NCI-H146 (cell line): ENCODE measurements around the gene RAPGEF4.

Experiments used
- DNase-seq: peaks from one replicate; lab custom pipeline; 2025; lab: John Stamatoyannopoulos, UW

RAPGEF4 gene

GRCh38 chr2:172997031-172997430 lies 261.4 kb downstream of the RAPGEF4 start:
- DNase-seq, result no peak

GRCh38 chr2:172998547-172999272 lies 263.1 kb downstream of the RAPGEF4 start:
- no peak for DNase-seq

GRCh38 chr2:172999641-173000386 lies 264.2 kb downstream of the RAPGEF4 start:
- DNase-seq, result no peak

- DNase-seq, result no peak
Observed at GRCh38 chr2:173001664-173002604, 266.3 kb downstream of the RAPGEF4 start.

- no peak for DNase-seq
Observed at GRCh38 chr2:173002751-173003541, 267.3 kb downstream of the RAPGEF4 start.

DNA sequence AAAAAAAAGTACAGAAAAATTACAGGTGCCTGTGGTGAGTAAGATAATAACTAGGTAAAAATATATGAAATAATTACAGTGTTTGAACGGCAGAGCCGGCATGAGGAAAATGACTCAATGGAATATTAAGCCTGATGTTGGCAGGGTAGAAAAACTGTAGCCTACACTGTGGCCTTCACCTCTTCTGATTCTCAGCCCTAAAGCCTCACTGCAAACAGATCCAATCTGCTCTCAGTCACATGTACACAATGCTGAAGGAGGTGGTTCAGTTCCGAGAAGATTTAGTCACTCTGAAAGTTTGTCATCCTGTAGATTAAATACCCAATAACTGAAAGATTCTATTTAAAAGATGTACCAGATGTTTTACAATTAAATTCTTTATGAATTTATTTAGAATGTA lies 273.1 kb downstream of the RAPGEF4 start:
- no peak for DNase-seq

DNA sequence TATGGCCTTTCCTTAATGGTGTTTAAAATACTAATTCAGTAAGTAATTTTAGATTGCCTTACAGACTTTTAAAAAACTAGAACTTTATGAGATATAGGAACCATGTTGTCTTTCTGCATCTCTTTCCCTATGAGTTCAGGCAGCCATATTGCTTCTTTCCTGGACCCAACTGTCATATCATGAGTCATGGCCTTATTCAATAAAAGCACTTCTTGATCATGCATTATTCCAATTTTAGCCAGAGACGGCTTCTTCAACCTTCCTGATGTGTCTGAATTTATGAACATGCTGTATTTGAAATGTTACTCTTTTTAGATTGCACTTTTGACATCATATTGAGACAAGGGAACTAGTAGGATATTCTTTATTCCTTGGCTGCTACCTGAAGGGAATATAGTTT lies 274.6 kb downstream of the RAPGEF4 start:
- DNase-seq, result no peak

GRCh38 chr2:173016451-173016850 lies 280.8 kb downstream of the RAPGEF4 start:
- no peak for DNase-seq

GRCh38 chr2:173017646-173018420 lies 282.2 kb downstream of the RAPGEF4 start:
- no peak for DNase-seq

GRCh38 chr2:173019755-173020154 lies 284.1 kb downstream of the RAPGEF4 start:
- DNase-seq, result no peak

DNA sequence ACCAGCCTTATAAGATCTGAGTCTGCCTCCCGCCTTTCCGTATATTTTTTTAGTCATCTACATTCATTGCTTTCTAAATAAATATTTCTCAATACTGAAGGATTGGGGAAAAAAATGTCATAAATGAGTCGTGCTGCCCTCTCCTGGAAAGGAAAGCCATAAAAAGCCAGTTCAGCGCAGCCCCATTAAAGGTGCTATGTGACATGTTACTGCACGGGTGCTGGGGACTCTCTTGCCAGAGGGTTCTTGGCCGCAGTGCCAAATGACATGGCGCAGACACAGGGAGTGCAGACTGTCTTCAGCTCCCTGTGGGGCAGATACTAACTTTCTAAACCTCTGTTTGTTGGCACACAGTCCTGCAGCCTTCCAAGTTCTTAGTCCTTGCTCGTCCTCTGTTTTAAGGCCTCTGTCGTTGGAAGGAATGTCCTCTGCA lies 286.3 kb downstream of the RAPGEF4 start:
- DNase-seq, result no peak

GRCh38 chr2:173023718-173024117 lies 288.1 kb downstream of the RAPGEF4 start:
- DNase-seq, result no peak

DNA sequence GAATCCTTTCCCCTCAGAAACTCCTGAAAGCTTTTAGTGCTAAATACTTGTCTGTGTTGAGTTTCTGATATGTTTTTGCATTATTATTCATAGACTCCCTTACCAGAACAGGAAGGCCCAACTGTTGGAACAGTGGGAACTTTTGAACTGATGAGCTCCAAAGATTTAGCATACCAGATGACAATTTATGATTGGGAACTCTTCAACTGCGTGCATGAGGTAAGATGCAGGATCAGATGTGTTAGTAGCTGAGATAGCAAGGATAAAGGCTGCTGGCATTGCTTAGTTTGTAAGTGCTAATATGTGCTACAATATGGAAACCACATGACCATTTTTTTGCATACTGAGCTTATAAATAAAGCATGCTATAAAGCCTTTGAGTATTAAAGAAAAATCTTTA lies 290.8 kb downstream of the RAPGEF4 start:
- DNase-seq, result no peak

DNA sequence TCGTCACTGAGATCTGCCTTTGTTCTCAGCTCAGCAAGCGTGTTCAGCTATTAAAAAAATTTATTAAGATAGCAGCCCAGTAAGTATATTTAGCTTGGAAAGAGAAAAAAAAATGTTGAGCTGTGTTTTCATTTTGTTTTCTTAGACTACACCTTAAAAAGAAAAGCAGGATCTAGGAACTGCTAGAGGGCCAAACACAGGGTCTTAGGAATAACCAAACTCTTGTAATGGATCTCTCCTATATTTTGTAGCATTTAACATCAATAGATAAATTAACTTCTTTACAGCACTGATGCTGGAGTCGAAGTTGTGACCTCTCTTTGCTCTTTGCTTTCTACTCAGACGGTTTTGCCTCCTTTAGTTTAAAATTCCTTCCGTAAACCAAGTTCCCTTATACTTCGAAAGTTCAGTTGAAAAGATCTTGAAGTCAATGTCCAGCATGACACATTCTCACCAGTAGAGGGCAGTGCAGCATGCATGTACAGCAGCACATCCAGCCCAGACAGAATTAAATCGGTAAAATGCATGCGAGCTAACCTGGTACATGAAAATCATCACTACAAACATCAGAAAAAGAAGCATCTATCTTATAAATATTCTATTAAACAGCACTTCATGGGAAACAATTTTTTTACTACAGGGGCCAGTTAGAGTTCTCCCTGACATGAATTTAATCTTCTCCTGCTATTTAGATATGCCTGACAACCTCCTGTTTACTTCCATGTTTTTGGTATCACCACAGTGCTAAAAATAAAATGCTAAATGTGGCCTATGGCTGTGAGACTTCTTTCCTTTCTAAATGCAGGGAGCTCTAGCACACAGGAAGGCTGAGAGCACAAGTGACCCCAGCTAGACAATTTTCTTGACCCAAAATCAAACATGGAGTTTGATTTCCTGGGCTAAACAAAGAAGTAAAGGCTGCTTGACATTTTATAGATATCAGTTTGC lies 291.8 kb downstream of the RAPGEF4 start:
- peak; percentile 54 for DNase-seq

GRCh38 chr2:173028141-173028540 lies 292.5 kb downstream of the RAPGEF4 start:
- no peak for DNase-seq

DNA sequence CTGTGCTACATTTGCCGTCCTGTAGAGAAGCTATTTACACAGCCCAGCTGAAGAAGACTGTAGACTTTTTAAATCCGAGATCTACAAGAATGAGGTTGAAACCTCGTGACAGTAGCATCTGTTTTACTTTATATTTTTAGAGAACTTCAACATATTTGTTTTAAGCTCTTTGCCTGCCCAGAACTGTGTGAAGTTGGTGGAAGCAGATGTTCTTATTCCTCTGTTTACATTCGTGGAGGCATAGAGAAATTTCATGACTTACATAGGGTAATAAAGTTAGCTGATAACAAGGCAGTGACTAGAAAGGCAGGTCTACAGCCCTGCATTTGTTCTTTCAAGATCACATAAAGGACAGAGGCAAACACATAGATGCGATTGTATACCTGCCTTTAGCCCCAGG lies 293.0 kb downstream of the RAPGEF4 start:
- no peak for DNase-seq

GRCh38 chr2:173030561-173031490 lies 295.2 kb downstream of the RAPGEF4 start:
- DNase-seq, result no peak

- DNase-seq, result no peak
Observed at GRCh38 chr2:173032032-173032431, 296.4 kb downstream of the RAPGEF4 start.
